ENCODE measurements around the gene SMG6.
"Not testable (repeated sequence)": the region's sequence is repeated elsewhere in the genome, so short reads cannot be mapped to it uniquely, and the experiment has no call there.

Gene SMG6

DNA sequence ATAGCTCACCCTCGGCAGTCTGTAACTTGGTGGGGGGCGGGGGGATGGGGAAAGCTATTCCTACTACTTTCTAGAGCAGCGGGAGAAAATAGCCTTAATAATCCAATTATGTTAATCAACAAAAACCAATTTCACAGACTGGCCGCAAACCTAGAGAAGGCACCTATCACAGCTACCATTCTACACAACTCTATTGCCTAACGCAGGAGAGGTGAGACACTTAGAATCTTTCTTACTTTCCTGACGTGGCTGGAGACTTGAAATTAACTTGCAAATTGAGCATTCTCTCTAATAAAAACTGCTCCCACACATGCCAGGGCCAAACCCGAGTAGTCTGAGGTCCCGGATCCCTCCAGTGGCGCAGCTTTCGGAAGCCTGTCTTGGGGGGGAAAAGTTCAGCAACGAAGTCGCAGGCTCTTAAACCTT is 794 bp downstream of the SMG6 start:
- no peak for DNase-seq

DNA sequence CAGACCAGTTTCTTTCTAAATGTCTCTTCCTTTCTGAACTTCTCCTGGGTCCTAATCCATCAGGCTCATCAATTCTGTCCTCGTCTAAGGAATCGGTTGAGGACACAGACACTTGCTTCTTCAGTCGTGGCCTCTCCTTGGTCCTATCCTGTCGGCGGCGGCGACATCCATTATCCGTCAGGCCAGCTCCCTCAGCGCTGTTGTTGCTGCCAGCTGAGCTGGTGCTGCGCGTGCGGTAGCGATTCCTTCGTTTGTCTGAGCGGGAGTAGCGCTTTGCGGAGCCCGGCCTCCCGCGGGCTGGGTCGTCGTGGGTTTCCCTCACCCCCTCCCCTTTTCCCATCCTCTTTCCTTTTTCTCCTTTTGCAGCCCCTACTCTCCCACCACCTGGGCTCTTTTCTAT is 3.8 kb downstream of the SMG6 start:
- DNase-seq, result no peak

DNA sequence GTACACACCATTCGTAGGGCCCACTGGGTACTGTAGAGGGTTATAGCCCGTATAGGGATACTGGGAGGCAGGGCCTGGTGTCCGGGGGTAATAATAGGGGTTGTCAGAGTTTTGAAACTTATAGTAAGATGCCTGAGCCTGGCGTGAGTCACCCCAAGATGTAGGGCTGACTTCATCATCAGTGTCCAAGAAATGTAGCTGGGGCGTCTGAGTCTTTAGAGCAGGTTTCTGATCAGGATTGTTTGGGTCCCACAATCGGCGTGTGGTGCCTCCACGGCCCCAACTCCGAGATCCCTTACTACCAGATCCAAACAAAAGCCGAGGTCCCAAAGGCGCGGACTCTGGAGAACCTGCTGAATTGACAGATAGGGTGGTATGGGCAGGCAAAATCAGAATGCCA is 4.4 kb downstream of the SMG6 start:
- DNase-seq, result no peak

DNA sequence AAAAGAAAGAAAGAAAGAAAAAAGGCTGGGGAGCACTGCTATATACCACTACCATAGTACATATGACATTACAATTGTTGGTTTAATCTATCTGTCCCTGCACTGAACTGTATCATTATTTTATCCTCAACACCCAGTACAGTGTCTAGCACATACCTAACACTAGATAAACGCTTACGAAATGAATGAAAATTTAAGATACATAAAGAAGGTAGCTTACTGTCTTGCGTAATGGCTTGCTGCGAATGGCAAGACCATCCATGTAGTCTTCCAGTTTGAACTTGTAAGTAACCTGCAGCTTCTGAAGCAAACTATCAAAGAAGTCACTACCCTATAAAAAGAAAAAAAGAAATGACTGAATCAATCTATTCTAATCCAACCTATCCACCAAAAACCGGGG is 6.6 kb downstream of the SMG6 start:
- no peak for DNase-seq

DNA sequence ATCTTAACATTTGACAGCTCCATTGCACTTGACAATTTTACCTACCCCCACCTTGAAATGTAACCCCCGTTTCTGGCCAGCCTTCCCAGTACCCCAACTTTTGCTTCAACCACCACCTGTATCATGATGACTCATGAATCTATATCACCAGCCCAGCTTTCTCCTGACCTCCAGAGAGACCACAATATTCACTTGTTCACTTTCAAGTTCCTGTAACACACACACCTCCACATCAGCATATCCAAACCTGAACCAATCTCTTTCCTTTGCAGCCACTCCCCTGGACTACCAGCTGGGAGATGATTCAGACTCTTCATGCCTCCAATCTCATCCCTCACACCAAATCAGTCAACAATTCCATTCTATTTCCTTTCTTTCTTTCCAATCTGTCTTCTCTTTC is 8.0 kb downstream of the SMG6 start:
- DNase-seq, result no peak

DNA sequence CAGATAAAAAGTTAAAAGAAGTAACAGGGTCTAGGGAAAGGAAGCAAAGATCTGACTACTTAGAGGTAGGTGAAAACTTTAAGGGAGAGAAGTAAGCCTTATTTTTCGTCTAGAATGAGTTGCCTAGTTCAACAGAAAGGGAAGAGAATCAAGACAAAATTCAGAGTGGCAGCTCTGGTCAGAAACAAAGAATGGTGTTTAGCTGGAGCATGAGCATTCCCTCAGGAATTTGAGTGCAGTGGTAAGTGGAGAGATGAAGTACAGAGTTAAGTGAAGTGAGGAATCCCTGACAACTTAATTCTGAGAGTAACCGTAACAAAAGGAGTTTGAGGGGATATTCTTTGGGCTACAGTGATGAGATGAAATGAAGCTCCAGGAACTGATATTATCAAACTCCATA is 11.5 kb downstream of the SMG6 start:
- DNase-seq, result no peak

DNA sequence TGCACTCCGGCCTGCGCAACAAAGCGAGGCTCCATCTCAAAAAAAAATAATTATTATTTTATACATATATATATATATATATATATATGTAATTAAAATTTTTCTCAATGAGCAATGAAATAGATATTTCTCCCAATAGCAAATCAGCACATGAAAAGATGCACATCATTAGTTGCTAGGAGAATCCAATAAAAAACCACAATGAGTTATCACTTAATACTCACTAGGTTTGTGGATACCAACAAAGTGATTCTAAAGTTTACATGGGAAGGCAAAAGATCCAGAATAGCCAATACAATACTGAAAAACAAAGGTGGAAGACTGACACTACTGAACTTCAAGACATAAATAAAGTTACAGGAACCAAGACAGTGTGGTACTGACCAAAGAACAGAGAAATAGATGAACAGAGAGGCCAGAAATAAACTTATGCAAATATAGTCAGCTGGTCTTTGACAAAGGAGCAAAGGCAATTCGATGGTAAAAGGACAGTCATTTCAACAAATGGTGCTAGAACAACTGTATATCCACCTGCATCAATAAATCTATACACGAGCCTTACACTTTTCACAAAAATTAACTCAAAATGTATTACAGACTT is 13.6 kb downstream of the SMG6 start:
- DNase-seq, result no peak

DNA sequence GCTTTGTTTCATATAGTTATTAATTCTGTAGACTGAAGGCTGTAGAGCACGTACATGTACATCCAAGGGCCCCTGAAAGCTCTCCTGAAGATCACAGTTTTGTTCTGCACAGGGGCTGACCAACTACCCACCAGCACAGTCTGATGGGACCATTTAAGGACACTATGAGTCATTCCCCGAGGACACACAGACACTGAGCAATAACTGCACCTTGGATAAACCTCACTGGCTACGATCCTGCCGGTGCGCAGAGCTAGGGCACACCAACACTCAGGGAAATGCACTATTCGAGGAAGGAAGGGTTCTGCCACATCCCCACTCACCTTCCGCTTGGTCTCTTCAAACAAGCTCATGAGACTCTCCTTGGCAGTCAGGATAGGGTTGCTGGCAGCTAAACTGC is 20.3 kb downstream of the SMG6 start:
- DNase-seq, result no peak

DNA sequence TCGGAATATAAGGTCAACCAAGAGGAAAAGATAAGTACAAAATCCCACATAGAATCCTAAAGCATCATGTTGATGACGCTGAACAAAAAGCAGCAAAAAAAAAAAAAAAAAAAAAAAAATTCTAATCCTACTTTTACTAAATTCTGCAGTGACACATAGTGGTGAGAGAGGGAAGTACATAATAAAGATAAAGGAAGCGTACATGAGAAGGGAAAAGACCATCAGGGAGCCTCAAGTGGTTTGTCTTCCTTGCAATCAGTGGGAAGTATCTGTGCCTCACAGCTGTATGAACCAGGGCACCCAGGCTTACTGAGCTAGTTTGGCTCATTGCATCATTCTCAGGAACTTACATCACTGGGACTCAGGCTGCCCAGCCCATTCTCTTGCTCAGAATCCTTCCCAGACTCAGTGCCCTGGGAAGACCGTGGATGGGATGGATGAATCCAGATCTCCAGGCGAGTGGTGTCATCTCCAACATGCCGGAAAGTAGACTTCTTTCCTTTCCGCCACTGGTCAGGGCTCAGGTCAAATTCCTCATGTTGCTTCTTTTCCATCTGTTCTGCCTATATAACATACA is 21.2 kb downstream of the SMG6 start:
- DNase-seq, result no peak

DNA sequence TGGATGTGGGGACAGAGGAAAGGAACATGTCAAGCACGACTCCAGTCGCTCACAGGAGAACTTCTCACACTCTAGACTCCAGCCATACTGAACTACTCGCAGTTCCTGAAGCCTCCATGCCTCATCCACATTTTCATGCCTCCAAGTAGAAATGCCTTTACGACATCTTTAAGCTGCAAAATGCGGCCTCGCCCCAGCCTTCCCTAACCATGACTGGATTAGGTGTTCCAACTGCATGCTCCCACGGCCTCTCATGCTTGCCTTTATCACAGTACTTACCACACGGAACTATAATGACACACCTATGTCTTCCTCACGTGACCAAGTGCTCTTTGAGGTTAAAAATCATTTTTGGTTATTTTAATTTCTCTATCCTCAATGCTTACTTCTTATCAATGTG is 23.9 kb downstream of the SMG6 start:
- no peak for DNase-seq

DNA sequence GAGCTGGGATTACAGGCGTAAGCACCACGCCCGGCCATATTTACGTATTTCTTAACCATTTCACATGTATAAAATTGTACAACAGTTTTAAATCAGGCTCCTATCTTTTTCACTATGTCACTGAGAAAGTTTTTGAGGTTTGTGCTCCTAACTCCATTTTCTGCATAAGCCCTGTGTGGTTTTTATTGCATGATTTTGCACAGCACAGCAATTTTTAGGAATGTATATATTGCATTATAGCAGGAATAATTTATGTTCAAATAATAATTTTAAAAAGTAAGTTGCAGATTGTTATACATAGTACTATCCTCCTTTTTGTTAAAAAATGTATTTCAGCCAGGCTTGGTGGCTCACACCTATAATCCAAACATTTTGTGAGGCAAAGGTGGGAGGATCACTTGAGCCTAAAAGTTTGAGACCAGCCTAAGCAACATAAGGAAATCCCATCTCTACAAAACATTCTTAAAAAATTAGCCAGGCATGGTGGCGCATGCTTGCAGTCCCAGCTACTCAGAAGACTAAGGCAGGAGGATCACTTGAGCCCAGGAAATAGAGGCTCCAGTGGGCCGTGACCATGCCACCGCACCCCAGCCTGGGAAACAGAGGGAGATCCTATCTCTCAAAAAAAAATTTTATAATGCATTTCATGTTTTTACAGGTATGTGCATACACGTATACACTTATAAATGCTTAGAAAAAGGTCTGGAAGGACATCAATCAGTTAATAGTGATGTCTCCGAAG is 26.0 kb downstream of the SMG6 start:
- DNase-seq, result no peak

DNA sequence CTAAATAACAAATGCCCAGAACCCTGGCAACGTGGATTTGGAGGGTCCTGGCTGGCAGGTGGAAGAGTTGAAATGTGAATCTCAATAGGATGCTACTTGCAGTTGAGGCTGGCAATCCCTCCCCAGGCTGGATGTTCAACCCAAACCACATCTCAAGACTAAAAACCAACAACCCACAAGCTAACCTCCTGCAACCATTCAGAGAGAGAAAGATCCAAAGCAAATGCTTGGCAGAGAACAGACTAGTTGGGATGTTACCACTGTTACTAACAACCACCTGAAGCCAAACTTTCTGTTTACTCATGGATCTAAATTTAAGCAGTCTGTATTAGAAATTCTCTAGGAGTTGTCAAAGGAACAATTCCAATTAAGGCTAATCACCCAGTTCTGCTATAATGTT is 27.9 kb downstream of the SMG6 start:
- DNase-seq, result no peak

DNA sequence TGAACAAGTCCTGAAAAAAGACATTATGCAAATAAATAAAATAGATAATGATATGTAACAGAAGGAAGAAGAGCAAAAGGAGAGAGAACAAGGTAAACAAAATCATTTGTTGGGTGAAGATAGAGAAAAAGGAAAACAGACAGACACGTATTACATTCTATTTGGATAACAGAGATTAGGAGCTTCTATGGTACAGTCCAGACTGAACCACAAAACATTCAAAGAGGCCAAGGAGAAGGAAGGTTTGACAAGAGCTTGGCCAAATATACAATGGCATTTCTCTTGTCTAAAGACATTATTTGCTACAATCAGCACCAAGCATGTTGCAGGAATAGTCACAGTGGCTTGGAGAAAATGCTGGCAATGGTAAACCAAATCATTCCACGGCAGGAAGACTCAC is 29.2 kb downstream of the SMG6 start:
- no peak for DNase-seq

DNA sequence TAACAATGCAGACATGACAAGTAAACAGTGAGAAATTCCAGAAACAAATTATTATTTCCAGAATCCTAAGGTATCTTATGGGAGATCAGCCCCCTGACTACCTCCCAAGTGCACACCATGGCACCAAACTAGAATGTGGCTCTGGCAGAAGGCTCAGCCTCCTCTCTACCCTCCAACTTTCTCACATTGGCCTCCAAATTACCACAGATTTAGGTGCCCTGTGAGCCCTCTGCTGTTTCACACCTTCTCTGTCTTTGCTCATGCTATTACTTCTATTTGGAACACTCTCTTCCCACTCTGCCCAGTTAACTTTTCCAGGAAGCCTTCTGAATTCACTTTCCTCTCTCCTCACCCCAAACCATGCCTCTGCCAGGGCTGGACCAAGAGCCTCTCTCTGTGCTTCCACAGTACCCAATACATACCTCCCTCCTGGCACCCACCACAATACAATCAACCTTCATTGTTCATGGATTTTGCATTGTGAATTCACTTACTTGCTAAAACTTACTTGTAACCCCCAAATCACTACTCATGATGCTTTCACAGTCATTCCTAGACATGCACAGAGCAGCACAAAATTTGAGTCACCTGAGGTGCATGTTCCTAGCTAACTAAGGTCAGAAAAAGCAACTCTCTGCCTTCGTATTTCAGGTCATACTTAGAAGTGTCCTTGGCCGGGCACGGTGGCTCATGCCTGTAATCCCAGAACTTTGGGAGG is 31.4 kb downstream of the SMG6 start:
- DNase-seq, result no peak

DNA sequence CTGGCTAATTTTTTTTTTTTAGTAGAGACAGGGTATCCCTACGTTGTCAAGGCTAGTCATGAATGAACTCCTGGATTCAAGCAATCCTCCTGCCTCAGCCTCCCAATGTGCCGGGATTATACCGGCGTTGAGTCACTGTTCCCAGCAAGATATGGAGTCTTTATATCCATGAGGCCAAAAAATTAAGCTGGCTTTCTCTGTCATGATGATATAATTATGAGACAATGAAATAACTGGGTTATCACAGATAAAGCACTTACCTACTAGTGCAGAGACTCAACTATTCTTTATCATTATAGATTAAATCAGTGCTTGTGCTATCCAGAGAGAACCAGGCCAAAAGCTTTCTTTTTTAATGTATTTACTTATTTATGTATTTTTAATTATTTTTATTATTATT is 36.2 kb downstream of the SMG6 start:
- DNase-seq, result no peak

DNA sequence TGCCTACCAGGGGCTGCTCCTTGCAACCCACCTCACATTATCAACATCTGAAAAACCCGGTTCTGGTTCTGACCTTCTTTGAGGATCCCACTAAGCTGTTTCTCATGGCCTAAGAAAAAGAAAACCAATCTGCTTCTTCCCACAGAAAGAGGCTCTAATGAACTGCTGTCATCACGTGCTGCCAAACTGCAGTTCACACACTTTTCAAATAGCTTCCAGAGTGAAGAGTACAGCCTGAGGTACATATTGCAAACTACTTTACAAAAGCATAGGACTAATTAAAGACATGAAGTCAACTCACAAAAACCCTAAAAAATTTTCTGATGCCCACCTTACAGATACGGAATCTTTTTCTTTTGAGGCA is 36.7 kb downstream of the SMG6 start:
- no peak for DNase-seq

DNA sequence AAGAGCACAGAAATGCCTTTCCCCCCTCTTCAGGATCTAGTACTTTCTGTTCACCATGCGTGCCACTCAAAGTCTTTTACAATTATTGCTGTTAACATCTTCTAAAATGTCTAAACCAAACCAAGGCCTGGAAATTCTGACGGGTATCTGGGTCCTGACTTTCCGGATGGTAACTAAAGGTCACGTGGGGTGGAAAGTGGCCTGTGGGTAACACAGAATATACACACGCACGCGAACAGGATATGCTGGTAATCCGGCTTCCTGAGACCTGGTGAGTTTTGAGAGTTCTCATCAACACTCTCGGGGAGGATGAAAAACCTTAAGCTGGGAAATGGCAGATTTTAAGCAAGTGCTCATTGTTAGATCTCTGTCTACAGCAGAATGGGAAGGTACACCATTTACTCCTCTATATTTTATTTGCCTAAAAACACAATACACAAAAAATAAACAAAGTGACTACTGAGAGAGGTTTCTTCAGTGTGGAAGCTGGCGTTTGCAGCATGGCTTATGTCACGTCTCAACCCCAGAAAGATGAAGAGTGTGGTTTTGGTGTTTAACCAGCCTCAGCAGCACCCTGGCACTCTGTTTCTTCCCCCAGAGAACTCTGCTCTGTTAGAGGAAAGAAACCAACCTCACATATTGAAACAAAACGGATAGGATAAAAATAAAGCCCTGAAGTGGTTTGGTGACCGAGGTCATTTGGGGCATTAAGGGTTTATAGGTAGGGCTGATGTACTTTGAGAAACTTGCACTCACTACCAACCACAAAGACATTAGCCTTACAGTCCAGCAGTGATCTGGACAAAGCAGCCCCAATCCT is 37.3 kb downstream of the SMG6 start:
- DNase-seq, result no peak

DNA sequence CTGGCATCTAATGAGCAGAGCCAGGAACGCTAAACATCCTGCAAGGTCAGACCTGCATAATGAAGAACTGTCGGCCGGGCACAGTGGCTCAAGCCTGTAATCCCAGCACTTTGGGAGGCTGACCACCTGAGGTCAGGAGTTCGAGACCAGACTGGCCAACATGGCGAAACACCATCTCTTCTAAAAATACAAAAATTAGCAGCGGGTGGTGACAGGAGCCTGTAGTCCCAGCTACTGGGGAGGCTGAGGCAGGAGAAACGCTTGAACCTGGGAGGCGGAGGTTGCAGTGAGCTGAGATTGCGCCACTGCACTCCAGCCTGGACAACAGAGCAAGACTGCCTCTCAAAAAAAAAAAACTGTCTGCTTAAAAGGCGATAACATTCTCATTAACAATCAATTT is 38.4 kb downstream of the SMG6 start:
- DNase-seq, result not testable (repeated sequence)

DNA sequence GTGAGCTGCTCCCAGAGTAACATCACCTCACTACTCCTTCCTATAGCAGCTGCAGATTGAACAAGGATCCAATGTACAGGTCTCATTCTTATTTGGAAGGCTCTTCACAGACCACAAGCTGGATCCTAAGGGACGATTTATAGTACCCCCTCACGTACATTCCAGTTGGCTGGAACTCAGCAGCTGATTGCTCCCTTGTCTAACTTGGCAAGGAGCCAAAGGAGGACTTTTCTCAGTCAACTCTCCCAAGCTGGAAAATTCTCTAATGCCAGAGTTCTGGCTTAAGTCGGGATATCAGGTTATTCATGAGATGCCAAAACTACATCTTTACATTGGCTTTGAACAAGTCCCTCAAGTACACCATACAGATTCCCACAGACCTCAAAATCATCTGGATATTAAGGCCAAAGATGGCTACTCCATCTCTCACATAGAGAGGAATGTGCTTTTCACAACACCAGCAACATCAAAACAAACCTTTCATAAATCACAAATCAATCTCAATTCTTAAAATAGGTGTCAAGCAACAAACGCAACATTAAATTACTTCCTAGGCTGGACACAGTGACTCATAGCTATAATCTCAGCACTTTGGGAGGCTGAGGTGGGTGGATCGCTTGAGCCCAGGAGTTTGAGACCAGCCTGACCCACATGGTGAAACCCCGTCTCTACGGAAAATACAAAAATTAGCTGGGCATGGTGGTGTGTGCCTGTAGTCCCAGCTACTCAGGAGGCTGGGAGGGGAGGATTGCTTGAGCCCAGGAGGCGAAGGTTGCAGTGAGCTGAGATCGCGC is 39.3 kb downstream of the SMG6 start:
- no peak for DNase-seq

DNA sequence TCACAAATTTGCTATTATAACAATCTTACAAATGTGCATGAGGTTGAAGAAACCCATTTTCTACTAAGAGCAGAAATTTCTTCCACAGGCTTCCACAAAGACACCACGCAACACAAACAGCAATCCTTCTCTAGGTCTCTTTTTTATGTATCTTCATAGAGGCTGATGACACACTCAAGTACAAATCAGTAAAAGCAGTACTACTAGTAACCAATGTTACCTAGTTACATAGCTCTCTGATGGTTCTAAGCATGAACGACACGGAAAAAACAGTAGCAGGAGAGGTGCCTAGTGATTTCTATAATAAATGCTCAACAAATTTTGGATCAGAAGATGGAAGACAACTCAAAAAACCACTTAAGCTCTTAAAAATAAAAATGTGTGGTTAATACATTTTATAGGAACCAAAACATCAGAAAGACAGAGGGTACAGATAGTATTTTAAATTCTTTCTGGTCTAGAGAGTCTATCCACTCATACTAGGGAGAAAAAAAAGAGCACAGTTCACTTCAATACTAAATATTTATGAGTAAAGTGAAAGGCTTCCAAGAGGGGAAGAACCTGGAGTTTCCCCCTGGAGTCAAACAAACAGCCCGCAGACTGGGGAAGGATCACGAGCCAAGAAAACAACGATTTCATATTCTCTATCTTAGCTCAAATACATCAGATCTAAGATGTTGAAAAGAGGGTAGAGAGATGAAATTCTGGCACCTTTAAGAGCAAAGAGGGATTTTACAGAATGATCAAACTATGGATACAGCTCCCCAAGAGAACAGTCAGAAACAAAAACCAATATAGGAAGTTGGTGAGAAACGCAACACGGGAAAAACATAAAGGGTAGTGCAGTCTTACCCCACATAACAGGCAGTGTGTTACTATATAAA is 40.2 kb downstream of the SMG6 start:
- DNase-seq, result no peak

DNA sequence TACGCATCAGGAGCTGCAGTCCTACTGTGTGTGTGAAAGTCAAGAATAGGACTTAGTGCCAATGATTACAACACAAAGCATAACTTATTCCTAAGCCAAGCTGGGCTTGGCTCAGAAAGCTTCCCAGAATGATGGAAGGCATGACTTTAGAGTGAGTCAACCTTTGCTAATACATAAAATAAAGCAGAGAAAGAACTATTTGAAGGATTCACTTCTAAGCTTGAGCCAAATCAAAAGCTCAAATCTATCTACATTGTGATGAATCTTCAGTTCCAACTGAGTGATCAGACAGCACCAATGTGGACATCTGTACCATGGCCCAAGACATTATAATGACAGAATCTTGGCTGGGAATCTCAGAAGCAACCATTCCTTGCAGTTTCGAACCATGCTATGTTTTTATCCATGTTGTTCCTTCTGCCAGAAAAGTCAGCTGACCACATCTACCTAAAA is 41.4 kb downstream of the SMG6 start:
- DNase-seq, result no peak

Measured in NCI-H1092 (cell line).